Endometrial microvascular endothelial cells (primary cell): ENCODE measurements around the gene HEXB. TPM values are rescaled to one million over a fixed set of nuclear protein-coding genes. Genes with fewer than 3 reads are reported as not detected.
"Not testable (repeated sequence)": the region's sequence is repeated elsewhere in the genome, so short reads cannot be mapped to it uniquely, and the experiment has no call there.

Experiments
- in situ Hi-C: cut with HindIII; loops from 2 replicates; pipeline ENCODE4 v1.10.0; 2017; ENCODE audit warnings: low sequenced_read_pairs, low pct_unique_long_range_greater_than_20kb; ENCODE audit errors: inconsistent ontology term
- total RNA-seq: library from RNA; depleted of rRNA; stranded (reverse); fragments of >200 nt; gene quantifications from one replicate; pipeline ENCODE4 v1.2.3, GENCODE V29; 2015; ENCODE audit errors: inconsistent ontology term

HEXB gene
- total RNA-seq, 1 donor from 2014 or later, result 182 TPM

GRCh38 chr5:74655206-74655605 lies 29.8 kb upstream of the HEXB start:
- in situ Hi-C loops, result loop anchor here (25.0 kb wide), 1 partner anchor 743 kb away; no protein-coding TSS in a partner anchor

GRCh38 chr5:74655716-74656115 lies 29.3 kb upstream of the HEXB start:
- in situ Hi-C loops, result loop anchor here (25.0 kb wide), 1 partner anchor 743 kb away; no protein-coding TSS in a partner anchor

GRCh38 chr5:74657165-74657564 lies 27.9 kb upstream of the HEXB start:
- in situ Hi-C loops, result loop anchor here (25.0 kb wide), 1 partner anchor 745 kb away; no protein-coding TSS in a partner anchor

- in situ Hi-C loops, result loop anchor here (25.0 kb wide), 1 partner anchor 747 kb away; no protein-coding TSS in a partner anchor
These were observed 25.9 kb upstream of the HEXB start for GRCh38 chr5:74659172-74659571.

- in situ Hi-C loops, result loop anchor here (25.0 kb wide), 1 partner anchor 748 kb away; no protein-coding TSS in a partner anchor
These were observed 24.9 kb upstream of the HEXB start for GRCh38 chr5:74660140-74660539.

- in situ Hi-C loops, result loop anchor here (25.0 kb wide), 1 partner anchor 749 kb away; no protein-coding TSS in a partner anchor
These were observed 24.2 kb upstream of the HEXB start for GRCh38 chr5:74660873-74661272.

- in situ Hi-C loops, result loop anchor here (25.0 kb wide), 1 partner anchor 752 kb away; no protein-coding TSS in a partner anchor
These were observed 20.5 kb upstream of the HEXB start for GRCh38 chr5:74664551-74664950.

- in situ Hi-C loops, result loop anchor here (25.0 kb wide), 1 partner anchor 753 kb away; no protein-coding TSS in a partner anchor
These were observed 19.8 kb upstream of the HEXB start for GRCh38 chr5:74665273-74665672.

GRCh38 chr5:74665816-74666215 lies 19.2 kb upstream of the HEXB start:
- in situ Hi-C loops, result loop anchor here (25.0 kb wide), 1 partner anchor 754 kb away; no protein-coding TSS in a partner anchor

- in situ Hi-C loops, result loop anchor here (25.0 kb wide), 1 partner anchor 755 kb away; no protein-coding TSS in a partner anchor
These were observed 17.6 kb upstream of the HEXB start for GRCh38 chr5:74667396-74667795.

GRCh38 chr5:74669821-74670220 lies 15.2 kb upstream of the HEXB start:
- in situ Hi-C loops, result loop anchor here (25.0 kb wide), 1 partner anchor 758 kb away; no protein-coding TSS in a partner anchor

- in situ Hi-C loops, result loop anchor here (25.0 kb wide), 1 partner anchor 758 kb away; no protein-coding TSS in a partner anchor
These were observed 14.5 kb upstream of the HEXB start for GRCh38 chr5:74670396-74671038.

- in situ Hi-C loops, result loop anchor here (25.0 kb wide), 1 partner anchor 760 kb away; no protein-coding TSS in a partner anchor
These were observed 12.7 kb upstream of the HEXB start for GRCh38 chr5:74672215-74672877.

GRCh38 chr5:74673011-74673790 lies 11.8 kb upstream of the HEXB start:
- in situ Hi-C loops, result loop anchor here (25.0 kb wide), 1 partner anchor 761 kb away; no protein-coding TSS in a partner anchor

- in situ Hi-C loops, result not testable (repeated sequence)
These were observed 8.6 kb upstream of the HEXB start for GRCh38 chr5:74676466-74676865.

GRCh38 chr5:74678123-74678522 lies 6.9 kb upstream of the HEXB start:
- in situ Hi-C loops, result not testable (repeated sequence)

- in situ Hi-C loops, result not testable (repeated sequence)
These were observed 5.7 kb upstream of the HEXB start for GRCh38 chr5:74679300-74679699.

GRCh38 chr5:74679966-74680365 lies 5.1 kb upstream of the HEXB start:
- in situ Hi-C loops, result no loop called here
